ENCODE measurements around the gene ZNF891. TPM values are rescaled to one million over a fixed set of nuclear protein-coding genes. Genes with fewer than 3 reads are reported as not detected.

The ZNF891 gene
- total and polyA plus RNA-seq, 2 of the 8 experiments (the other 6 are each of a cell fraction or from before 2014, with no cell fraction given): 1.3 to 3.1 TPM

GRCh38 chr12:133145981-133146380, 15.9 kb upstream of the ZNF891 start:
- Histone ChIP-seq H4K20me1 (replicated peaks in 1 of 2; ENCODE audit: control insufficient read depth in 1 of 2, insufficient read depth in 2 of 2, low read length in 2 of 2) (no peaks in the 10 kb centered on the region), H3K4me3 (ENCODE audit: extremely low read depth in 1 of 4, insufficient read depth in 2 of 4, low read depth in 3 of 4, low read length in 4 of 4) (no peak overlapping the region), H3K4me1 (replicated peaks in 1 of 4; ENCODE audit: control insufficient read depth in 3 of 4, insufficient read depth in 4 of 4, low read length in 3 of 4) (no peaks in the 10 kb centered on the region), H3K79me1 (ENCODE audit: low read depth, low read length) (no peaks in the 10 kb centered on the region; the same call in 1 of the 2 replicates), H2BK12ac (ENCODE audit: low read depth, low read length) (no peak overlapping the region), H3K36me3 (ENCODE audit: control insufficient read depth in 2 of 4, insufficient read depth in 4 of 4, low read length in 3 of 4) (peaks cover 4 to 82% (median 42%) of the 10 kb centered on the region in 4 experiments), H3K4ac (replicated peaks; ENCODE audit: insufficient read length, low read depth, low read length) (no peak overlapping the region), H3K23me2 (ENCODE audit: low read depth, low read length) (no peaks in the 10 kb centered on the region), H3K4me2 (ENCODE audit: insufficient read depth in 1 of 2, low read depth in 2 of 2, low read length in 2 of 2) (no peak overlapping the region), H3K14ac (ENCODE audit: insufficient read length) (no peak overlapping the region), H4K8ac (ENCODE audit: extremely low read depth, insufficient read depth, low read length) (no peak overlapping the region), H3K27me3 (replicated peaks in 1 of 4; ENCODE audit: control insufficient read depth in 3 of 4, extremely low read depth in 1 of 4, insufficient read depth in 3 of 4, low read length in 3 of 4) (no peaks in the 10 kb centered on the region), H3K23ac (ENCODE audit: insufficient read length) (no peak overlapping the region), H3K18ac (ENCODE audit: extremely low read depth, low read length) (no peak overlapping the region), H2BK120ac (replicated peaks; ENCODE audit: low read depth, low read length) (no peak overlapping the region), H2BK20ac (ENCODE audit: low read length) (no peak overlapping the region), H3K27ac (ENCODE audit: low read depth, low read length) (no peak overlapping the region), H3K9me3 (ENCODE audit: insufficient read depth in 2 of 2, low read depth in 1 of 2, low read length in 1 of 2) (peaks cover 41 to 50% of the 10 kb centered on the region in 2 experiments), H3K56ac (replicated peaks; ENCODE audit: insufficient read length, low read depth, low read length) (no peak overlapping the region), H2BK15ac (ENCODE audit: low read length) (no peak overlapping the region), H2AK5ac (ENCODE audit: low read depth, low read length) (no peak overlapping the region), H4K91ac (replicated peaks; ENCODE audit: insufficient read length, low read length) (no peak overlapping the region), H2AFZ (ENCODE audit: low read length) (no peak overlapping the region), H4K5ac (ENCODE audit: insufficient read length, low read depth, low read length) (no peak overlapping the region), H3K9ac (replicated peaks in 1 of 4; ENCODE audit: extremely low read depth in 1 of 4, low read depth in 3 of 4, low read length in 3 of 4) (no peak overlapping the region), H3K79me2 (ENCODE audit: control insufficient read depth in 1 of 2, insufficient read depth in 2 of 2, low read length in 2 of 2) (no peaks in the 10 kb centered on the region), H2BK5ac (ENCODE audit: low read depth, low read length) (no peak overlapping the region)
- CTCF ChIA-PET (ENCODE audit: partially characterized antibody): interaction anchor here (0.7 to 1.1 kb wide), 2 partner anchors 35 to 186 kb away, joined by 3 to 4 read pairs; partner anchors contain the start of gene ZNF268
- FAIRE-seq (no peak), DNase-seq (ENCODE audit: low read depth in 1 of 2, low spot score in 2 of 2) (no peak)
- no peak for TF ChIP-seq SIRT6 (IDR thresholded peaks at IDR 0.05; ENCODE audit: low read length)
- no peak for TF ChIP-seq POLR2A (IDR thresholded peaks at IDR 0.05; ENCODE audit: control extremely low read depth in 1 of 2, low read depth in 2 of 2, low read length in 2 of 2)
- TF ChIP-seq, protein P1, sequence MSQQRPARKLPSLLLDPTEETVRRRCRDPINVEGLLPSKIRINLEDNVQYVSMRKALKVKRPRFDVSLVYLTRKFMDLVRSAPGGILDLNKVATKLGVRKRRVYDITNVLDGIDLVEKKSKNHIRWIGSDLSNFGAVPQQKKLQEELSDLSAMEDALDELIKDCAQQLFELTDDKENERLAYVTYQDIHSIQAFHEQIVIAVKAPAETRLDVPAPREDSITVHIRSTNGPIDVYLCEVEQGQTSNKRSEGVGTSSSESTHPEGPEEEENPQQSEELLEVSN (IDR thresholded peaks at IDR 0.05): no peak
- TF ChIP-seq CTBP2 (IDR thresholded peaks at IDR 0.05; ENCODE audit: borderline replicate concordance, insufficient read depth, insufficient read length, low read length): no peak
- no peak for TF ChIP-seq POLR2AphosphoS5 (IDR thresholded peaks at IDR 0.05; ENCODE audit: low read depth, low read length)
- TF ChIP-seq GTF2F1 (IDR thresholded peaks at IDR 0.05; ENCODE audit: borderline replicate concordance, low read depth, low read length): no peak
- no peak for TF ChIP-seq SUZ12 (IDR thresholded peaks at IDR 0.05; ENCODE audit: low read length)
- TF ChIP-seq NANOG (IDR thresholded peaks at IDR 0.05; ENCODE audit: insufficient read depth, low read depth, low read length, poor library complexity, severe bottlenecking): no peak
- no peak for TF ChIP-seq KDM5A (IDR thresholded peaks at IDR 0.05; ENCODE audit: low read length)
- no peak for TF ChIP-seq SP2 (IDR thresholded peaks at IDR 0.05; ENCODE audit: low read length)
- TF ChIP-seq SP1 (IDR thresholded peaks at IDR 0.05; ENCODE audit: low read depth, low read length): no peak
- no peak for TF ChIP-seq SP4 (IDR thresholded peaks at IDR 0.05; ENCODE audit: low read length)
- 90% methylated on average over 2 of the region's 2 CpGs; no CpG with 5 or more reads in 1 of the 2 experiments for whole genome bisulfite sequencing, 2 experiments (ENCODE audit: extremely low coverage in 1 of 2, insufficient coverage in 1 of 2, insufficient read length in 1 of 2, insufficient replicate concordance in 2 of 2, low coverage in 1 of 2, low lambda C conversion rate in 2 of 2, missing lambda C conversion rate in 1 of 2)
- POLR2A ChIA-PET (ENCODE audit: partially characterized antibody): no interaction called here
